IMR-90 (cell line): ENCODE measurements around the gene TBC1D32. TPM values are rescaled to one million over a fixed set of nuclear protein-coding genes. Genes with fewer than 3 reads are reported as not detected.

Experiments
- ATAC-seq: fragments of 200-7000 bp; cut with Tn5 transposase; 2 replicates; pipeline ENCODE4 v1.9.1; 2020; ENCODE audit warnings: low read depth, mild to moderate bottlenecking, moderate library complexity
- BruUV-seq: library from RNA; stranded (reverse); fragments of 400-500 nt; replicated peaks from 2 replicates; lab custom pipeline; 2021; lab: Mats Ljungman, UMichigan
- CTCF ChIA-PET: fragments of 300-600 bp; formaldehyde crosslinking; extraction: SDS; loops from one replicate; lab custom pipeline; 2021; ENCODE audit warnings: antibody characterized with exemption; lab: Yijun Ruan, JAX
- POLR2A ChIA-PET: fragments of 300-600 bp; sonication (Branson Sonifier 250); formaldehyde crosslinking; loops from one replicate; lab custom pipeline; 2022; ENCODE audit warnings: antibody characterized with exemption; ENCODE audit not compliant: unreplicated experiment; lab: Charles Lee
- DNase-seq: peaks from one replicate; pipeline ENCODE4 v3.0.0; 2013
- H2AFZ ChIP-seq: replicated peaks from 2 replicates; pipeline ENCODE3; 2013; ENCODE audit warnings: low read length, mild to moderate bottlenecking; ENCODE audit not compliant: poor library complexity
- H2AK5ac ChIP-seq: 2 replicates; pipeline ENCODE4 v1.6.1; 2013; ENCODE audit warnings: low read depth, low read length, inconsistent platforms
- H2AK9ac ChIP-seq: replicated peaks from 2 replicates; pipeline ENCODE3; 2013; ENCODE audit warnings: mild to moderate bottlenecking, low read depth, low read length, moderate library complexity; ENCODE audit not compliant: poor library complexity
- H2BK120ac ChIP-seq: 2 replicates; pipeline ENCODE4 v1.6.1; 2013; ENCODE audit warnings: low read depth, low read length, inconsistent platforms
- H2BK15ac ChIP-seq: 3 replicates; pipeline ENCODE4 v1.6.1; 2013; ENCODE audit warnings: low read depth, low read length, inconsistent platforms
- H2BK20ac ChIP-seq: 2 replicates; pipeline ENCODE4 v1.6.1; 2013; ENCODE audit warnings: low read depth, mild to moderate bottlenecking, inconsistent platforms, low read length, moderate library complexity
- H2BK5ac ChIP-seq: 2 replicates; pipeline ENCODE4 v1.6.1; 2013; ENCODE audit warnings: mild to moderate bottlenecking, low read depth, low read length, inconsistent platforms; ENCODE audit not compliant: poor library complexity, severe bottlenecking
- H3K14ac ChIP-seq: replicated peaks from 2 replicates; pipeline ENCODE4 v1.6.1; 2013; ENCODE audit warnings: low read depth, low read length, inconsistent platforms
- H3K18ac ChIP-seq: 2 replicates; pipeline ENCODE4 v1.6.1; 2013; ENCODE audit warnings: low read depth, low read length, control low read depth
- H3K23ac ChIP-seq: 2 replicates; pipeline ENCODE4 v1.6.1; 2013; ENCODE audit warnings: low read depth, low read length, inconsistent platforms
- H3K27ac ChIP-seq: 2 replicates; pipeline ENCODE4 v1.5.1; 2013; ENCODE audit warnings: mild to moderate bottlenecking, control low read depth, low read length; ENCODE audit not compliant: insufficient read depth
- H3K27me3 ChIP-seq: 2 replicates; pipeline ENCODE4 v1.6.1; 2013; ENCODE audit warnings: low read length; ENCODE audit not compliant: control insufficient read depth, insufficient read depth
- H3K36me3 ChIP-seq: 2 replicates; pipeline ENCODE4 v1.6.1; 2013; ENCODE audit warnings: low read length, mixed read lengths; ENCODE audit not compliant: control insufficient read depth, insufficient read depth
- H3K4ac ChIP-seq: 2 replicates; pipeline ENCODE4 v1.6.1; 2013; ENCODE audit warnings: low read depth, low read length, inconsistent platforms
- H3K4me1 ChIP-seq: 2 replicates; pipeline ENCODE4 v1.6.1; 2013; ENCODE audit warnings: low read length, mixed read lengths; ENCODE audit not compliant: control insufficient read depth, insufficient read depth
- H3K4me2 ChIP-seq: 2 replicates; pipeline ENCODE4 v1.6.1; 2013; ENCODE audit warnings: low read depth, mild to moderate bottlenecking, control low read depth, low read length, moderate library complexity
- H3K4me3 ChIP-seq: 2 replicates; pipeline ENCODE4 v1.5.1; 2013; ENCODE audit warnings: low read depth, mild to moderate bottlenecking, control low read depth, low read length, moderate library complexity; ENCODE audit not compliant: insufficient read depth
- H3K56ac ChIP-seq: 2 replicates; pipeline ENCODE4 v1.6.1; 2013; ENCODE audit warnings: low read length, inconsistent platforms; ENCODE audit not compliant: insufficient read depth; ENCODE audit errors: extremely low read depth
- H3K79me1 ChIP-seq, 2 experiments: 2 replicates each; pipeline ENCODE4 v1.6.1; 2013; ENCODE audit warnings: low read length in 2 of 2, inconsistent platforms in 1 of 2, low read depth in 1 of 2
- H3K9ac ChIP-seq: 2 replicates; pipeline ENCODE4 v1.6.1; 2013; ENCODE audit warnings: low read depth, low read length, control low read depth
- H3K9me1 ChIP-seq: 2 replicates; pipeline ENCODE4 v1.6.1; 2013; ENCODE audit warnings: low read length, inconsistent platforms; ENCODE audit not compliant: insufficient read depth
- H3K9me3 ChIP-seq: 2 replicates; pipeline ENCODE4 v1.6.1; 2013; ENCODE audit warnings: low read length; ENCODE audit not compliant: control insufficient read depth, insufficient read depth
- H4K20me1 ChIP-seq: 2 replicates; pipeline ENCODE4 v1.6.1; 2013; ENCODE audit warnings: low read length, inconsistent platforms; ENCODE audit not compliant: insufficient read depth
- H4K5ac ChIP-seq: 2 replicates; pipeline ENCODE4 v1.6.1; 2013; ENCODE audit warnings: mild to moderate bottlenecking, low read depth, low read length, control low read depth
- H4K8ac ChIP-seq, 2 experiments: 2 replicates each; pipeline ENCODE4 v1.6.1; 2013; ENCODE audit warnings: low read depth in 2 of 2, low read length in 2 of 2, control low read depth in 1 of 2, inconsistent platforms in 1 of 2
- H4K91ac ChIP-seq: 2 replicates; pipeline ENCODE4 v1.6.1; 2013; ENCODE audit warnings: low read depth, low read length, inconsistent platforms; ENCODE audit not compliant: insufficient read depth
- MAFK ChIP-seq: IDR thresholded peaks from 2 replicates; pipeline ENCODE4 v1.6.1; 2012; ENCODE audit warnings: low read depth, low read length, improper control_type of control experiment
- WGBS, 2 experiments: methylation state at CpG; one replicate each; pipeline versions ENCODE4 v1.1.5 to v1.1.7; 2013; ENCODE audit warnings: missing lambda C conversion rate in 2 of 2; ENCODE audit not compliant: insufficient read length in 1 of 2; ENCODE audit errors: extremely low coverage in 2 of 2; 5-methylcytosine and 5-hydroxymethylcytosine counted together
- dilution Hi-C: fragments of 300-500 bp; cut with HindIII; formaldehyde crosslinking; loops from one replicate; pipeline ENCODE4 v1.14.3; 2018; ENCODE audit warnings: low sequenced_read_pairs; ENCODE audit not compliant: unreplicated experiment
- in situ Hi-C: fragments of 300-500 bp; cut with MboI; formaldehyde crosslinking; loops from 3 replicates; pipeline ENCODE4 v1.14.3; 2019; ENCODE audit warnings: low sequenced_read_pairs, inconsistent platforms, mixed read lengths
- intact Hi-C: fragments of 100-400 bp; cut with micrococcal nuclease; formaldehyde crosslinking; loops from 2 replicates; pipeline ENCODE4 v1.10.0; 2022
- polyA plus RNA-seq, 3 experiments: library from polyadenylated mRNA; depleted of rRNA; stranded (reverse); fragments of >200 nt; gene quantifications; 2 replicates each; pipeline ENCODE4 v1.2.3, GENCODE V29; 2012; ENCODE audit warnings: low replicate concordance in 1 of 3
- total RNA-seq: library from RNA; depleted of rRNA; stranded (reverse); fragments of >200 nt; gene quantifications from 2 replicates; pipeline ENCODE4 v1.2.3, GENCODE V29; 2012

Gene TBC1D32
- total and polyA plus RNA-seq, 2 of the 4 experiments (the other 2 are of a cell fraction), result 3.0 to 7.2 TPM

GRCh38 chr6:121310495-121310894 is 23.8 kb downstream of the TBC1D32 start:
- Histone ChIP-seq H2AK5ac (no peak overlapping the region), H2AFZ (no peak overlapping the region), H3K9me3 (no peaks in the 10 kb centered on the region), H3K4me2 (no peak overlapping the region), H4K8ac (no peak overlapping the region; a peak in 1 of 4 replicates), H2BK120ac (peak overlapping the region; percentile 52), H3K14ac (peak overlapping the region; percentile 31; the same call in 1 of the 2 replicates), H4K91ac (peak overlapping the region; percentile 74; the same call in 1 of the 2 replicates), H4K5ac (no peak overlapping the region), H3K23ac (0 out of 2 replicates have a peak overlapping the region, but pooled peaks have one; percentile 37), H3K4me1 (peaks cover 6% of the 10 kb centered on the region), H4K20me1 (no peaks in the 10 kb centered on the region), H3K18ac (peak overlapping the region; percentile 75; the same call in 1 of the 2 replicates), H2BK20ac (peak overlapping the region; percentile 57), H3K9ac (no peak overlapping the region), H3K9me1 (0 out of 2 replicates have a peak, but pooled peaks cover 3% of the 10 kb centered on the region), H3K4me3 (no peak overlapping the region), H2AK9ac (no peak overlapping the region), H3K79me1 (no peaks in the 10 kb centered on the region), H3K27ac (no peak overlapping the region; the same call in 1 of the 2 replicates), H3K56ac (no peak overlapping the region), H3K27me3 (no peaks in the 10 kb centered on the region), H2BK15ac (no peak overlapping the region), H2BK5ac (peak overlapping the region; percentile 68), H3K4ac (no peak overlapping the region), H3K36me3 (no peaks in the 10 kb centered on the region)
- ChIA-PET CTCF (no interaction called here), POLR2A (no interaction called here)
- no TSS peak for BruUV-seq
- DNase-seq (no peak), ATAC-seq (peak; percentile 18; the same call in 1 of the 2 replicates)
- no CpG with 5 or more reads among the region's 1 CpG for WGBS, 2 experiments
- dilution Hi-C loops, result no loop called here
- in situ Hi-C loops, result no loop called here
- TF ChIP-seq MAFK, result no peak
- intact Hi-C loops, result no loop called here
